Left ventricle myocardium inferior (tissue), 1 donor: ENCODE measurements around the gene SLC9A6. TPM values are rescaled to one million over a fixed set of nuclear protein-coding genes. Genes with fewer than 3 reads are reported as not detected.

Source experiments
- DNase-seq: peaks from one replicate; pipeline ENCODE4 v3.0.0-alpha.2; 2020
- H3K27ac ChIP-seq: fragments of 200-600 bp; replicated peaks from 2 replicates; pipeline ENCODE4 v1.8.0; 2021
- H3K27me3 ChIP-seq: fragments of 200-600 bp; 2 replicates; pipeline ENCODE4 v1.8.0; 2021; ENCODE audit warnings: low read depth
- H3K36me3 ChIP-seq: fragments of 200-600 bp; 2 replicates; pipeline ENCODE4 v1.8.0; 2021
- H3K4me1 ChIP-seq: fragments of 200-600 bp; 2 replicates; pipeline ENCODE4 v1.8.0; 2021
- H3K4me3 ChIP-seq: fragments of 200-600 bp; 2 replicates; pipeline ENCODE4 v1.8.0; 2021; ENCODE audit warnings: mild to moderate bottlenecking, moderate library complexity
- H3K9me3 ChIP-seq: fragments of 200-600 bp; replicated peaks from 2 replicates; pipeline ENCODE4 v1.8.0; 2021
- intact Hi-C: fragments of 100-400 bp; cut with micrococcal nuclease; formaldehyde crosslinking; loops from one replicate; pipeline ENCODE4 v1.11.0; 2022
- total RNA-seq: library from RNA; stranded (reverse); fragmentation: NEBNext Ultra II Directional; extraction: Animal tissue kit (Norgen Biotek cat#: 25700); gene quantifications from one replicate; pipeline ENCODE4 v1.2.1, GENCODE V29; 2021
- TF ChIP-seq, protein P1 (sequence below): fragments of 200-600 bp; IDR thresholded peaks from 2 replicates; pipeline ENCODE4 v1.8.0; 2021; ENCODE audit warnings: antibody characterized with exemption, mild to moderate bottlenecking, borderline replicate concordance
- donor health status: DM: no; HTN: yes; CAD: no; lungs with severe emphysema.

Gene SLC9A6
- total RNA-seq, 1 donor from 2014 or later = 15.6 TPM

DNA sequence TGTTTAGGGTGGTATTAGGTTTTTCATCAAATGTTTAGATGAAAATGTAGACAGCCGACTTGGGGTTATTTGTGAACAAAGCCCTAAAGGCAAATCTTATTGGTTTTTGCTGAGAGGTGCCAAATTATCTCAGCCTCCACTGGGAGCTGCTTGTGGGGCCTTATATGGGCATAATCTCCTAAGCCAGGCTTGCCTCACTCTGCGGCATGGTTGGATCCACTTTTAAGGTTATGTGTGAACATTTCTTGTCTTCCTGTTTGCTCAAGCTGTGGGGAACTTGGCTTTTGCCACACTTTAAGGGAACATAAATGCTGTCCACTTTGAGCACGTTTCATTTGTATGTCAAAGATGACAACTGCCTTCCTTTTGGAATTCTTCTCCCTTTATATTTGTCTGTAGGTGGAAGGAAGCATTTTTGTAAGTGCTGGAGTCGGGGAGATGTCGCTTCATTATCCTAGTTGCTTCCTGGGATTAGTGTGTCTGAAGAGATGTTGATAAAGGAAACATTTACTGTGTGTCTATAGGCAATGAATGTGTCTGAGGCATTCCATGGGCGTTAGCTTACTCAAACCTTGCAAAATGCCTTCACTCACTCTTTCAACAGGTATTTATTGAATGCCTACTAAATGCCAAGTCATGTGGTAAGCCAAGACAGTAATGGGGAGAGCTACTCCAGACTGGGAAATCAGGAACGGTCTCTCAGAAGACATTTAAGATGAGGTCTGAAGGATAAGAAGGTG is 78.3 kb downstream of the SLC9A6 start:
- TF ChIP-seq, protein P1, sequence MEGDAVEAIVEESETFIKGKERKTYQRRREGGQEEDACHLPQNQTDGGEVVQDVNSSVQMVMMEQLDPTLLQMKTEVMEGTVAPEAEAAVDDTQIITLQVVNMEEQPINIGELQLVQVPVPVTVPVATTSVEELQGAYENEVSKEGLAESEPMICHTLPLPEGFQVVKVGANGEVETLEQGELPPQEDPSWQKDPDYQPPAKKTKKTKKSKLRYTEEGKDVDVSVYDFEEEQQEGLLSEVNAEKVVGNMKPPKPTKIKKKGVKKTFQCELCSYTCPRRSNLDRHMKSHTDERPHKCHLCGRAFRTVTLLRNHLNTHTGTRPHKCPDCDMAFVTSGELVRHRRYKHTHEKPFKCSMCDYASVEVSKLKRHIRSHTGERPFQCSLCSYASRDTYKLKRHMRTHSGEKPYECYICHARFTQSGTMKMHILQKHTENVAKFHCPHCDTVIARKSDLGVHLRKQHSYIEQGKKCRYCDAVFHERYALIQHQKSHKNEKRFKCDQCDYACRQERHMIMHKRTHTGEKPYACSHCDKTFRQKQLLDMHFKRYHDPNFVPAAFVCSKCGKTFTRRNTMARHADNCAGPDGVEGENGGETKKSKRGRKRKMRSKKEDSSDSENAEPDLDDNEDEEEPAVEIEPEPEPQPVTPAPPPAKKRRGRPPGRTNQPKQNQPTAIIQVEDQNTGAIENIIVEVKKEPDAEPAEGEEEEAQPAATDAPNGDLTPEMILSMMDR = no peak
- intact Hi-C loops = no loop called here
- H3K4me1 ChIP-seq = no peaks in the 10 kb centered on the region
- no peaks in the 10 kb centered on the region for H3K9me3 ChIP-seq
- H3K36me3 ChIP-seq = no peaks in the 10 kb centered on the region
- H3K27me3 ChIP-seq = no peaks in the 10 kb centered on the region
- H3K27ac ChIP-seq = peak overlapping the region; percentile 67
- no peak overlapping the region for H3K4me3 ChIP-seq
- no peak for DNase-seq

DNA sequence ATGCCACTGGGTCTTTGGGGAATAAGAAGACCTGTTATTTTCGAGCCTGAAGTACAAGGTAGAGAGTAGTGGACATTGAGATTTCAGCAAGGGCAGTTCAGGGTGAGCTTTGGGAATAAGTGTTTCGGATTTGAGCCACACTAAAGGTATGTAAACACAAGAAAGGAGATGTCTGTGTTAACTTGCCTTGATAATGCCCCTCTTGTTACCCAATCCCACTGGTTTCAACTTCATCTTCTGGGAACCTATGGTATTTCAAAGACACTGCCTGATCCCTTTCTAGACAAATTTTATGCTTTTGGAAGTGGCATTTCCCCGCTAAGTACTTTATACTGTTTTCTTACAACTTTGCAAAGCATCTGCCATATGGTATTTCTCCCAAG is 79.4 kb downstream of the SLC9A6 start:
- intact Hi-C loops = no loop called here
- H3K4me3 ChIP-seq = no peak overlapping the region
- no peaks in the 10 kb centered on the region for H3K9me3 ChIP-seq
- H3K36me3 ChIP-seq = no peaks in the 10 kb centered on the region
- no peaks in the 10 kb centered on the region for H3K27me3 ChIP-seq
- TF ChIP-seq, protein P1 = no peak
- H3K4me1 ChIP-seq = no peaks in the 10 kb centered on the region
- DNase-seq = no peak
- peak overlapping the region; percentile 67 for H3K27ac ChIP-seq

DNA sequence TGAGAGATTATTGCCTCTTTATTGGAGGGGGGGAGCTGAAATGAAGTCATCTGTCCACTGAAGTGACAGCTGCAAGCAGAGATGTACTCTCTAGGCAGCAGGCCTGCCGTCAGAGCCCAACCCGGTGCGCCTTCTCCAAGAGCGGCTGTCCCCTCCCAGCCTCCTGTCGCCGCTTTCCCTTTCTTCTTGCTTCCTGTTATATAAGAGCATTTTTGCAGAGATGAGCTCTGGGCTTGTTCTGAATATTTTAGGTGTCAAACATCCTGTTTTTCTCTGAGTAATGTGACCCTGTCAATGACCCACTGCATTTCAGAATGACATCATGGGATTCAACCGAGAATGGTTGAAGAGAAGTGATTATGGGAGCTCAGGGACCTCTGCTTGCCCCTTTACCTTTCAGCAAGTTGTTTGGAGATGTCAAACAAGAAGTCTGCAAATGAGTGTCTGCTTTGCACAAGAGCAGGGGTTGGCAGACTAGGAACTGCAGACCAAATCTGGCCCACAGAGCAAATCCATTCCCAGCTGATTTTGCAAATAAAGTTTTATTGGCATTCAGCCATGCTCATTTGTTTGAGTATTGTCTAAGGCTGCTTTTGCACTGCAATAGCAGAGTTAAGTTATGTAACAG is 79.9 kb downstream of the SLC9A6 start:
- no peaks in the 10 kb centered on the region for H3K4me1 ChIP-seq

DNA sequence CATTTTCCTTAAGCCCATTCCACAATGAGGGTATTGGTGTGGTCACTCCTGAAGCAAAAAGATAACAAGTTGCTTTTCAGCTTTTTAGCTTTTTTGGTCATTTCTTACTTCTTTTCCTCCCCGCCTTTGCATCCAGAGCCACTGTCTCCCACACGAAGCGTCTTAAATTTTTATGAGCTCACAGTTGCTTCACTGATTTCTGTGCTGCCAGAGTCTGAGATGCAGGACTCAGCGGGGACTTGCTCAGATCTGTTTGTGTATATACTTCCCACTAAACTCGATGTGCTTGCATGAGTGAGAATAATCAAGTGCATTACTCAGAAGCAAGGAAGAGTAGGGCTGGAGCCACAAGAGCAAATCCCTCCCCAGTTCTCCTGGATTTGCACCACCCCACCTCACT is 81.9 kb downstream of the SLC9A6 start:
- no peaks in the 10 kb centered on the region for H3K9me3 ChIP-seq
- H3K36me3 ChIP-seq = no peaks in the 10 kb centered on the region
- H3K4me1 ChIP-seq = no peaks in the 10 kb centered on the region
- DNase-seq = no peak
- H3K27ac ChIP-seq = no peak overlapping the region
- no peaks in the 10 kb centered on the region for H3K27me3 ChIP-seq
- TF ChIP-seq, protein P1 = no peak
- intact Hi-C loops = no loop called here
- H3K4me3 ChIP-seq = no peak overlapping the region

More for the DNA sequence above, 79.9 kb downstream of the SLC9A6 start:
- peak; percentile 59 for DNase-seq
- Histone ChIP-seq H3K27me3 (no peaks in the 10 kb centered on the region), H3K9me3 (no peaks in the 10 kb centered on the region), H3K27ac (peak overlapping the region; percentile 67), H3K4me3 (no peak overlapping the region), H3K36me3 (no peaks in the 10 kb centered on the region)
- TF ChIP-seq, protein P1 = no peak
- intact Hi-C loops = no loop called here

DNA sequence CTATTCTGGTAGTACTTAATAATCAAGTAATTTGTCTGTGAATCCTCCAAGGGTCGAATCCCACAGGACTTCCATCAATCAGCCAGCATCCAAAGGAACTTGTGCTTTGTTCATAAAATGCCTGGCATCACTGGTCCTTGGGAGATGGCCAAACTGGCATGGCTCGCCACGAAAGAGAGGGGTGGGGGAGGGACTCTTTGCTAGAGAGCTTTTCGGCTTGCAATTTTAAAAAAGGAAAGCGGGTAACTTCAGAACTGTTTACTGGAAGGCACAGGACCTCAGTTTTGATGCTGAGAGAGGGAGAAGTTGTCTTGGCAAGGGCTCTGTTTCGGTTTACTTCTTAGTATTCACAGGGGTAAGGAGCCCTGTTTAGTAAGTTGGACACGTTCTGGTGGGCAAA is 82.7 kb downstream of the SLC9A6 start:
- TF ChIP-seq, protein P1 = no peak
- intact Hi-C loops = no loop called here
- no peak overlapping the region for H3K27ac ChIP-seq
- H3K9me3 ChIP-seq = no peaks in the 10 kb centered on the region
- H3K4me1 ChIP-seq = no peaks in the 10 kb centered on the region
- H3K36me3 ChIP-seq = no peaks in the 10 kb centered on the region
- H3K4me3 ChIP-seq = no peak overlapping the region
- no peak for DNase-seq
- H3K27me3 ChIP-seq = no peaks in the 10 kb centered on the region
